ENCODE measurements around the gene SRP72.
A peak's percentile ranks its signal among the peaks of the same experiment; 100 is the strongest.

The SRP72 gene

GRCh38 chr4:56477192-56477702 is 9.8 kb downstream of the SRP72 start:
- TF ChIP-seq, protein P1, sequence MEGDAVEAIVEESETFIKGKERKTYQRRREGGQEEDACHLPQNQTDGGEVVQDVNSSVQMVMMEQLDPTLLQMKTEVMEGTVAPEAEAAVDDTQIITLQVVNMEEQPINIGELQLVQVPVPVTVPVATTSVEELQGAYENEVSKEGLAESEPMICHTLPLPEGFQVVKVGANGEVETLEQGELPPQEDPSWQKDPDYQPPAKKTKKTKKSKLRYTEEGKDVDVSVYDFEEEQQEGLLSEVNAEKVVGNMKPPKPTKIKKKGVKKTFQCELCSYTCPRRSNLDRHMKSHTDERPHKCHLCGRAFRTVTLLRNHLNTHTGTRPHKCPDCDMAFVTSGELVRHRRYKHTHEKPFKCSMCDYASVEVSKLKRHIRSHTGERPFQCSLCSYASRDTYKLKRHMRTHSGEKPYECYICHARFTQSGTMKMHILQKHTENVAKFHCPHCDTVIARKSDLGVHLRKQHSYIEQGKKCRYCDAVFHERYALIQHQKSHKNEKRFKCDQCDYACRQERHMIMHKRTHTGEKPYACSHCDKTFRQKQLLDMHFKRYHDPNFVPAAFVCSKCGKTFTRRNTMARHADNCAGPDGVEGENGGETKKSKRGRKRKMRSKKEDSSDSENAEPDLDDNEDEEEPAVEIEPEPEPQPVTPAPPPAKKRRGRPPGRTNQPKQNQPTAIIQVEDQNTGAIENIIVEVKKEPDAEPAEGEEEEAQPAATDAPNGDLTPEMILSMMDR (IDR thresholded peaks at IDR 0.05; ENCODE audit: insufficient read depth, low read depth, low read length, missing control alignments): no peak
- no peak for DNase-seq (ENCODE audit: low read depth)
- H3K4me3 ChIP-seq (ENCODE audit: low read depth, low read length): no peak overlapping the region

GRCh38 chr4:56480691-56481090 is 13.3 kb downstream of the SRP72 start:
- no peak overlapping the region for H3K4me3 ChIP-seq (ENCODE audit: low read depth, low read length)
- DNase-seq (ENCODE audit: low read depth): no peak
- TF ChIP-seq, protein P1 (IDR thresholded peaks at IDR 0.05; ENCODE audit: insufficient read depth, low read depth, low read length, missing control alignments): no peak

DNA sequence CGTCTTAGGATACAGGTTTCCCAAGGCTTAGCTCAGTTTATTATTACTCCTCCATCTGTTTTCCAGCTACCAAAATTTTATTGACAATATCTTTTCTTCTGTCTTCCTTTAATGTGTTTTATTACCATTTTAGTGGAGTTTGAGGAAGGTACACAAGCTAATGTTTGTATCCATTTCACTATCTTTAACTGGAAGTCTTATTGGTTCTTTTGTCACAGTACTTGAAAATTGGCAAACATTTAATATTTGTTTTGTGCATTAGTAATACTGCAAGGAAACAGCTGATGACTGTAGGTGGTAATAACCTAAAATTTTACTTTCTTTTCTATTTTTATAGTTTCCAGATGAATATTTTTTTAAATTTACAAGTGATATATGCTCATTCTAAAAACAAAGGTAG is 28.8 kb downstream of the SRP72 start:
- TF ChIP-seq, protein P1 (IDR thresholded peaks at IDR 0.05; ENCODE audit: insufficient read depth, low read depth, low read length, missing control alignments): no peak
- no peak overlapping the region for H3K4me3 ChIP-seq (ENCODE audit: low read depth, low read length)
- DNase-seq (ENCODE audit: low read depth): no peak

GRCh38 chr4:56505269-56506130 is 38.1 kb downstream of the SRP72 start, which contains the start of gene ARL9:
TSS of gene ARL9 (plus strand) at chr4:56505791. CDS start at chr4:56505863, 72 bp downstream.
- H3K4me3 ChIP-seq (ENCODE audit: low read depth, low read length): peak within 1 kb of the TSS; percentile 28
- TF ChIP-seq, protein P1 (IDR thresholded peaks at IDR 0.05; ENCODE audit: insufficient read depth, low read depth, low read length, missing control alignments): no peak
- DNase-seq (ENCODE audit: low read depth): peak; percentile 37

- DNase-seq (ENCODE audit: low read depth): no peak
- TF ChIP-seq, protein P1 (IDR thresholded peaks at IDR 0.05; ENCODE audit: insufficient read depth, low read depth, low read length, missing control alignments): no peak
- H3K4me3 ChIP-seq (ENCODE audit: low read depth, low read length): no peak overlapping the region
These were observed 43.7 kb downstream of the SRP72 start for GRCh38 chr4:56511098-56511497.

- DNase-seq (ENCODE audit: low read depth): no peak
- H3K4me3 ChIP-seq (ENCODE audit: low read depth, low read length): no peak overlapping the region
- TF ChIP-seq, protein P1 (IDR thresholded peaks at IDR 0.05; ENCODE audit: insufficient read depth, low read depth, low read length, missing control alignments): no peak
These were observed 44.7 kb downstream of the SRP72 start for GRCh38 chr4:56512166-56512565.
